OCI-LY1 (cell line): Measurements from ENCODE around the gene NRAS.

Experiments used
- EZH2 ChIP-seq: fragments of 200-600 bp; sonication (generic), shearing (Covaris generic); IDR thresholded peaks from 2 replicates; pipeline ENCODE4 v1.8.0; 2017; ENCODE audit warnings: borderline replicate concordance, mixed run types, mild to moderate bottlenecking, antibody characterized with exemption, low read length, moderate library complexity, mixed read lengths
- TF ChIP-seq, protein P1 (sequence below): fragments of 200-600 bp; sonication (generic), shearing (Covaris generic); IDR thresholded peaks from 2 replicates; pipeline ENCODE4 v1.5.1; 2017; ENCODE audit warnings: mild to moderate bottlenecking, antibody characterized with exemption, low read length, moderate library complexity, mixed read lengths

DNA sequence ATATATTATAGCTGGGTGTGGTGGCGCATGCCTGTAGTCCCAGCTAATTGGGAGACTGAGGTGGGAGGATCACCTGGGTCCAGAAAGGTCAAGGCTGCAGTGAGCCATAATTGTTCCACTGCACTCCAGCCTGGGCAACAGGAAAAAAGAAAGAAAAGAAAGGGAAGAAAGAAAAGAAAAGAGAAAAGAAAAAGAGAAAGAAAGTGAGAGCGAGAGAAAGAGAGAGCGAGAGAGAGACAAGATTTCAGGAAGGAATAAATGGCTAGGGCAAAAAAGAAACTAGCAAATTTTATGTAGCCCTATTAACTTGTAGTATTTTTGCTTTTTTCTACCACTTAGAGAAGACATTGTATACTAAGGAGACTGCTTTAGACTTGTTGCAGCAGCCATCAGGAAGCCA lies 6.2 kb downstream of the NRAS start:
- TF ChIP-seq, protein P1, sequence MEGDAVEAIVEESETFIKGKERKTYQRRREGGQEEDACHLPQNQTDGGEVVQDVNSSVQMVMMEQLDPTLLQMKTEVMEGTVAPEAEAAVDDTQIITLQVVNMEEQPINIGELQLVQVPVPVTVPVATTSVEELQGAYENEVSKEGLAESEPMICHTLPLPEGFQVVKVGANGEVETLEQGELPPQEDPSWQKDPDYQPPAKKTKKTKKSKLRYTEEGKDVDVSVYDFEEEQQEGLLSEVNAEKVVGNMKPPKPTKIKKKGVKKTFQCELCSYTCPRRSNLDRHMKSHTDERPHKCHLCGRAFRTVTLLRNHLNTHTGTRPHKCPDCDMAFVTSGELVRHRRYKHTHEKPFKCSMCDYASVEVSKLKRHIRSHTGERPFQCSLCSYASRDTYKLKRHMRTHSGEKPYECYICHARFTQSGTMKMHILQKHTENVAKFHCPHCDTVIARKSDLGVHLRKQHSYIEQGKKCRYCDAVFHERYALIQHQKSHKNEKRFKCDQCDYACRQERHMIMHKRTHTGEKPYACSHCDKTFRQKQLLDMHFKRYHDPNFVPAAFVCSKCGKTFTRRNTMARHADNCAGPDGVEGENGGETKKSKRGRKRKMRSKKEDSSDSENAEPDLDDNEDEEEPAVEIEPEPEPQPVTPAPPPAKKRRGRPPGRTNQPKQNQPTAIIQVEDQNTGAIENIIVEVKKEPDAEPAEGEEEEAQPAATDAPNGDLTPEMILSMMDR, result no peak
- no peak for TF ChIP-seq EZH2
